CD14-positive monocyte (primary cell): ENCODE data around the gene GAS7. TPM values are rescaled to one million over a fixed set of nuclear protein-coding genes. Genes with fewer than 3 reads are reported as not detected.

Experiments
- DNase-seq, 3 donors: peaks; one replicate each; pipeline ENCODE4 v3.0.0-alpha.2; 2011 to 2022
- H2AFZ ChIP-seq: 2 replicates; pipeline ENCODE4 v1.6.0; 2012; ENCODE audit warnings: mild to moderate bottlenecking, low read depth, low read length, inconsistent platforms; ENCODE audit not compliant: insufficient read depth, poor library complexity, severe bottlenecking
- H3K27ac ChIP-seq, 2 donors: 1 replicate in 1 of 2; 2 replicates in 1 of 2; pipeline ENCODE4 v1.5.1; 2012 to 2013; ENCODE audit warnings: low read length in 2 of 2, control low read depth in 1 of 2, inconsistent platforms in 1 of 2, low read depth in 1 of 2, mild to moderate bottlenecking in 1 of 2
- H3K27me3 ChIP-seq, 2 donors: one replicate each; pipeline versions ENCODE4 v1.6.0 to v1.6.1; 2011 to 2013; ENCODE audit warnings: low read length in 2 of 2; ENCODE audit not compliant: control insufficient read depth in 2 of 2, insufficient read depth in 2 of 2
- H3K36me3 ChIP-seq, 2 donors: replicated peaks in 1 of 2; 1 replicate in 1 of 2; 2 replicates in 1 of 2; pipeline versions ENCODE4 v1.5.1 to v1.6.1; 2012 to 2013; ENCODE audit warnings: low read length in 2 of 2, control low read depth in 1 of 2, inconsistent platforms in 1 of 2, mild to moderate bottlenecking in 1 of 2; ENCODE audit not compliant: insufficient read depth in 2 of 2, control insufficient read depth in 1 of 2
- H3K4me1 ChIP-seq, 2 donors: 1 replicate in 1 of 2; 2 replicates in 1 of 2; pipeline versions ENCODE4 v1.5.1 to v1.6.1; 2012 to 2013; ENCODE audit warnings: low read length in 2 of 2, control low read depth in 1 of 2, inconsistent platforms in 1 of 2, mild to moderate bottlenecking in 1 of 2, moderate library complexity in 1 of 2; ENCODE audit not compliant: insufficient read depth in 2 of 2, control insufficient read depth in 1 of 2
- H3K4me2 ChIP-seq: replicated peaks from 2 replicates; pipeline ENCODE3; 2012; ENCODE audit warnings: low read length, moderate library complexity, mild to moderate bottlenecking; ENCODE audit not compliant: poor library complexity, severe bottlenecking; ENCODE audit errors: extremely low read depth
- H3K4me3 ChIP-seq, 3 experiments: fragments of 200-600 bp in 1 of 3; sonication (generic) in 1 of 3; replicated peaks in 1 of 3; 1 replicate in 2 of 3; 2 replicates in 1 of 3; pipeline ENCODE4 v1.5.1; 2011 to 2013; ENCODE audit warnings: low read length in 3 of 3, mild to moderate bottlenecking in 3 of 3, control low read depth in 2 of 3, low read depth in 2 of 3, inconsistent platforms in 1 of 3, moderate library complexity in 1 of 3
- H3K79me2 ChIP-seq: 2 replicates; pipeline ENCODE4 v1.6.0; 2012; ENCODE audit warnings: mild to moderate bottlenecking, control low read depth, inconsistent platforms, low read length, moderate library complexity; ENCODE audit not compliant: insufficient read depth
- H3K9ac ChIP-seq: 2 replicates; pipeline ENCODE4 v1.6.0; 2017; ENCODE audit warnings: low read length, mild to moderate bottlenecking; ENCODE audit not compliant: insufficient read depth, poor library complexity, severe bottlenecking
- H3K9me3 ChIP-seq, 2 donors: replicated peaks in 1 of 2; 1 replicate in 1 of 2; 2 replicates in 1 of 2; pipeline versions ENCODE4 v1.5.1 to v1.6.1; 2012 to 2013; ENCODE audit warnings: low read length in 2 of 2, control low read depth in 1 of 2; ENCODE audit not compliant: control insufficient read depth in 1 of 2, insufficient read depth in 1 of 2
- H4K20me1 ChIP-seq: 2 replicates; pipeline ENCODE4 v1.6.0; 2012; ENCODE audit warnings: mild to moderate bottlenecking, low read length, control low read depth, moderate library complexity; ENCODE audit not compliant: insufficient read depth
- H3K27ac Mint-ChIP-seq, 7 donors: one replicate each; pipeline ENCODE4 v1.8.0; 2020; ENCODE audit warnings: mild to moderate bottlenecking in 7 of 7, mixed read lengths in 7 of 7, moderate library complexity in 6 of 7, inconsistent platforms in 2 of 7
- H3K27me3 Mint-ChIP-seq, 3 donors: one replicate each; pipeline ENCODE4 v1.8.0; 2021 to 2022; ENCODE audit warnings: low read depth in 3 of 3, mild to moderate bottlenecking in 3 of 3, mixed read lengths in 3 of 3, moderate library complexity in 3 of 3, inconsistent platforms in 1 of 3
- H3K36me3 Mint-ChIP-seq, 2 donors: one replicate each; pipeline ENCODE4 v1.8.0; 2020; ENCODE audit warnings: mixed read lengths in 2 of 2, inconsistent platforms in 1 of 2, mild to moderate bottlenecking in 1 of 2
- H3K4me1 Mint-ChIP-seq: one replicate; pipeline ENCODE4 v1.8.0; 2020; ENCODE audit warnings: mild to moderate bottlenecking, mixed read lengths
- H3K4me3 Mint-ChIP-seq, 2 donors: one replicate each; pipeline ENCODE4 v1.8.0; 2020; ENCODE audit warnings: mild to moderate bottlenecking in 2 of 2, mixed read lengths in 2 of 2, moderate library complexity in 1 of 2
- H3K9me3 Mint-ChIP-seq, 7 donors: one replicate each; pipeline ENCODE4 v1.8.0; 2020 to 2022; ENCODE audit warnings: mixed read lengths in 7 of 7, mild to moderate bottlenecking in 6 of 7, moderate library complexity in 6 of 7, inconsistent platforms in 2 of 7
- WGBS: methylation state at CpG from one replicate; pipeline ENCODE4 v1.1.5; 2013; ENCODE audit warnings: missing lambda C conversion rate; ENCODE audit not compliant: insufficient coverage; 5-methylcytosine and 5-hydroxymethylcytosine counted together
- intact Hi-C, 2 donors: fragments of 100-400 bp; cut with micrococcal nuclease; formaldehyde crosslinking; loops; one replicate each; pipeline versions ENCODE4 v1.15.0 to v1.15.1; 2023
- polyA plus RNA-seq, 3 donors: library from polyadenylated mRNA; depleted of rRNA in 1 of 3; unstranded in 2 of 3; stranded (reverse) in 1 of 3; fragments of 300-500 nt in 2 of 3; fragments of >200 nt in 1 of 3; fragmentation: Illumina TruSeq in 2 of 3; gene quantifications; 1 replicate in 2 of 3; 2 replicates in 1 of 3; pipeline ENCODE4 v1.2.3, GENCODE V29; 2012 to 2021
- TF ChIP-seq, protein P1 (sequence below): fragments of 200-600 bp; IDR thresholded peaks from one replicate; pipeline ENCODE4 v1.8.0; 2022; ENCODE audit warnings: antibody characterized with exemption, mild to moderate bottlenecking

The GAS7 gene
- polyA plus RNA-seq, 3 donors, result 53.1 to 91.9 (median 66.6) TPM

DNA sequence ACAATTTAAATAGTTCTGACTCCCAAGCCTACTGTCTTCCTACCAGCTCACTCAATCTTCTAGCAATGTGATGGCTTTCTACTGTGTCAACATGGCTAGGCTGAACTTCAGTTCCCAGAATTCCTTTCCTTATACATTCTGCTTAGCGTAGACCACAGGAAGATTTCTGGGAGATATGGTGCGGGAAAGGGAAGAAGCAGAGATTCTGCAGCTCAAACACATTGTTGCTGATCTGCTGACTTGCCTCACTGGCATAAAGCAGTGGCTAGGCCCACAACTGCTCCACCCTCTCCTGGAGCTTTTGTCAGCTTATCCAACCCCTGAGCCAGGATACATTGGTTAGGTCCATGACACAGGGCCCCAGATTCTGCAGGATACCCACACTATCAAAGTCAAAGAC lies 58.8 kb downstream of the GAS7 start:
- H3K4me3 ChIP-seq, result no peak overlapping the region
- no peak overlapping the region for H3K4me3 Mint-ChIP-seq
- H3K79me2 ChIP-seq, result peaks cover 46% of the 10 kb centered on the region
- H3K27me3 Mint-ChIP-seq, result peaks cover 0 to 8% (median 0%) of the 10 kb centered on the region in 3 donors
- H4K20me1 ChIP-seq, result peaks cover 3% of the 10 kb centered on the region
- intact Hi-C loops, result no loop called here
- peaks cover 53% of the 10 kb centered on the region for H3K4me1 Mint-ChIP-seq
- no peak overlapping the region for H2AFZ ChIP-seq
- H3K9me3 ChIP-seq, result no peaks in the 10 kb centered on the region
- H3K36me3 ChIP-seq, result no peaks in the 10 kb centered on the region
- no peak overlapping the region for H3K27ac ChIP-seq
- peaks cover 39 to 40% of the 10 kb centered on the region in 2 donors for H3K4me1 ChIP-seq
- H3K9ac ChIP-seq, result no peak overlapping the region
- H3K4me2 ChIP-seq, result no peak overlapping the region
- H3K27me3 ChIP-seq, result no peaks in the 10 kb centered on the region
- TF ChIP-seq, protein P1, sequence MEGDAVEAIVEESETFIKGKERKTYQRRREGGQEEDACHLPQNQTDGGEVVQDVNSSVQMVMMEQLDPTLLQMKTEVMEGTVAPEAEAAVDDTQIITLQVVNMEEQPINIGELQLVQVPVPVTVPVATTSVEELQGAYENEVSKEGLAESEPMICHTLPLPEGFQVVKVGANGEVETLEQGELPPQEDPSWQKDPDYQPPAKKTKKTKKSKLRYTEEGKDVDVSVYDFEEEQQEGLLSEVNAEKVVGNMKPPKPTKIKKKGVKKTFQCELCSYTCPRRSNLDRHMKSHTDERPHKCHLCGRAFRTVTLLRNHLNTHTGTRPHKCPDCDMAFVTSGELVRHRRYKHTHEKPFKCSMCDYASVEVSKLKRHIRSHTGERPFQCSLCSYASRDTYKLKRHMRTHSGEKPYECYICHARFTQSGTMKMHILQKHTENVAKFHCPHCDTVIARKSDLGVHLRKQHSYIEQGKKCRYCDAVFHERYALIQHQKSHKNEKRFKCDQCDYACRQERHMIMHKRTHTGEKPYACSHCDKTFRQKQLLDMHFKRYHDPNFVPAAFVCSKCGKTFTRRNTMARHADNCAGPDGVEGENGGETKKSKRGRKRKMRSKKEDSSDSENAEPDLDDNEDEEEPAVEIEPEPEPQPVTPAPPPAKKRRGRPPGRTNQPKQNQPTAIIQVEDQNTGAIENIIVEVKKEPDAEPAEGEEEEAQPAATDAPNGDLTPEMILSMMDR, result no peak
- WGBS, result no CpG with 5 or more reads among the region's 2 CpGs
- peaks cover 0 to 2% (median 0%) of the 10 kb centered on the region in 7 donors for H3K9me3 Mint-ChIP-seq
- peak overlapping the region in 4 of 7 donors; percentile 32 to 74 (median 42) for H3K27ac Mint-ChIP-seq
- no peak for DNase-seq
- peaks cover 4 to 6% of the 10 kb centered on the region in 2 donors for H3K36me3 Mint-ChIP-seq

DNA sequence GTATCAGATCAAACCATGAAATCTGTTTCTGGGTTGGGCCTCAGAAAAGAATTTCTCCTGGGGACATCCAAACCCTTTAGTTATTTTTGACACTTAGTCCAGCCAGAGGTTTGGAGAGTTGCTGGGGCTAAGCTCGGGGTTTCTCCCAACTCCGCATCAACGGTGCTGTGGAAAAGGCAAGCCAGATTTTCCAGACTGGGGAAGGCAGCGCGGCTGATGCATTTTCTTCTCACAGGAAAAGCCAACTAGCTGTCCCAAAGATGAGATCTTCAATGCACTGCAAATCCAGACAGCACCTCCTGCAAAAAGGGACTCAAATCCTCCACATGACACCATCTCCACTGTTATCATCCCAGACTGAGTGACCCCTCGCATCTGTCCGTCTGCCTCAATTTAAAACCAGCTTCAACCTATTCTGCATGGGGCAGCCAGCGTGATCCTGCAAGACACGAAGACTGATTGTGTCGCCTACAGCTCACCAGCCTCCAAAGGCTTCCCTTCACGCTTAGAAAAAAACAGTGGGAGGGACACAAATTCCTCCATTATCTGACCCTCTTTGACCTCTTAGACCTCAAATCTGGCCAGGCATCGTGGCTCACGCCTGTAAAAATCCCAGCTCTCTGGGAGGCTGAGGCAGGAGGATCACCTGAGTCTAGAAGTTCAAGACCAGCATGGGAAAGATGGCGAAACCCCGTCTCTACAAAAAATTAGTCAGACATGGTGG lies 62.0 kb downstream of the GAS7 start:
- H3K79me2 ChIP-seq, result peaks cover 39% of the 10 kb centered on the region
- Mint-ChIP-seq H3K4me3 (peak overlapping the region; percentile 46 to 79), H3K4me1 (peaks cover 45% of the 10 kb centered on the region), H3K9me3 (peaks cover 0 to 2% (median 0%) of the 10 kb centered on the region in 7 donors), H3K27me3 (peaks cover 0 to 8% (median 3%) of the 10 kb centered on the region in 3 donors), H3K27ac (peak overlapping the region; percentile 81 to 94 (median 92)), H3K36me3 (peaks cover 4 to 10% of the 10 kb centered on the region in 2 donors)
- H4K20me1 ChIP-seq, result peaks cover 3% of the 10 kb centered on the region
- no peak overlapping the region for H2AFZ ChIP-seq
- 91% methylated on average over 13 of the region's 15 CpGs for WGBS
- no peak for DNase-seq
- H3K27me3 ChIP-seq, result no peaks in the 10 kb centered on the region
- peak overlapping the region; percentile 62 to 88 for H3K27ac ChIP-seq
- peak overlapping the region; percentile 54 for H3K4me2 ChIP-seq
- TF ChIP-seq, protein P1, result no peak
- no peaks in the 10 kb centered on the region for H3K36me3 ChIP-seq
- H3K4me3 ChIP-seq, result peak overlapping the region in 1 of 3 experiments; percentile 41
- intact Hi-C loops, result no loop called here
- H3K9ac ChIP-seq, result no peak overlapping the region
- H3K9me3 ChIP-seq, result no peaks in the 10 kb centered on the region
- H3K4me1 ChIP-seq, result peaks cover 28 to 31% of the 10 kb centered on the region in 2 donors
